ENCODE measurements around the gene CCDC82.

Gene CCDC82

GRCh38 chr11:96324912-96325311 lies 64.8 kb downstream of the CCDC82 start:
- Histone ChIP-seq H3K4me1 (ENCODE audit: control insufficient read depth, low read depth, low read length) (peaks cover 5% of the 10 kb centered on the region), H3K27ac (ENCODE audit: low read length) (no peak overlapping the region), H3K36me3 (ENCODE audit: control insufficient read depth, low read depth, low read length) (no peaks in the 10 kb centered on the region), H3K9ac (ENCODE audit: low read length) (no peak overlapping the region), H3K27me3 (ENCODE audit: control insufficient read depth, insufficient read depth, low read length) (no peaks in the 10 kb centered on the region), H3K9me3 (ENCODE audit: control insufficient read depth, low read depth, low read length) (no peaks in the 10 kb centered on the region), H3K4me3 (ENCODE audit: low read length) (no peak overlapping the region)

GRCh38 chr11:96323642-96323985 lies 66.1 kb downstream of the CCDC82 start:
- H3K4me1 ChIP-seq (ENCODE audit: control insufficient read depth, low read depth, low read length) = peaks cover 5% of the 10 kb centered on the region
- H3K4me3 ChIP-seq (ENCODE audit: low read length) = no peak overlapping the region
- H3K27ac ChIP-seq (ENCODE audit: low read length) = no peak overlapping the region
- no peaks in the 10 kb centered on the region for H3K27me3 ChIP-seq (ENCODE audit: control insufficient read depth, insufficient read depth, low read length)
- H3K9ac ChIP-seq (ENCODE audit: low read length) = no peak overlapping the region
- H3K9me3 ChIP-seq (ENCODE audit: control insufficient read depth, low read depth, low read length) = no peaks in the 10 kb centered on the region
- H3K36me3 ChIP-seq (ENCODE audit: control insufficient read depth, low read depth, low read length) = no peaks in the 10 kb centered on the region

DNA sequence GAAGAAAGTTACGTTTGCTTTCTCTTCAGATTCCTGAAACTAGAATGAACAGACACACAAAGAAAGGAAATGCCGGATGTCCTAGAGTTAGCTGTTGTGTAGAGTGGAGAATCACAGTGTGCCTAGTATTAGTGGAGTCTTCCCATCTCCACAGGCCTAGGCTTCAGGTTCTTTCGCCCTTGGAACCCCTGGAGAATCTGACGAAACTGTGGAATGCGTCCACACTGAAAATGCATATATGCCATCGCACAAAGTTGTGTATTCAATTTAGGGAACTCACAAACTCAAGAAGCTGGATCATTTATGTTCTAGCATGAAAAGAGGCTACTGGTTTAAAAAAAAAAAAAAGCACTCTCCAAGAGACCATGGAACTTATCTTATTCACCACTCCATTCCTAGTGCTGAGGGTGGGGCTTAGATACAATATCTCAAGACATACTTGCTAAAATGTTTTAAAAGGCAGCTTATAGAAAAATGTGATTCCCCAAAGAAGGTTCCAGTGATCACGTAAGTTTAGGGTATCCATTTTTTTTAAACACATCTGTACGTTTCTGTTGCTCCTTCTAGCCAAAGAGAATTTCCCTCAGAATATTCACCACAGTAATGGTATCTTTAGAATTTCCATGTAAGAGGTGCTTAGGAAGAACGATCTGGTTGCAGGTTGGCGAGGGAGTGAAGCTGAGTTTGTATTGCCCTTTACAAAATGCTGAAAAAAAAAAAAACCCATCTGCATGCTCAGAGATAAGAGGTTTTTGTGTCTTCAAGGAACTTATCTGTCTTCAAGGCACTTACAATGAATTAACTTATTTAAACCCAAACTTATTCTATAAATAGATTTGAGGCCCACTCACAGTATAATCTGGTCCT lies 66.7 kb downstream of the CCDC82 start:
- Histone ChIP-seq H3K9me3 (ENCODE audit: control insufficient read depth, low read depth, low read length) (no peaks in the 10 kb centered on the region), H3K4me1 (ENCODE audit: control insufficient read depth, low read depth, low read length) (peaks cover 8% of the 10 kb centered on the region)

DNA sequence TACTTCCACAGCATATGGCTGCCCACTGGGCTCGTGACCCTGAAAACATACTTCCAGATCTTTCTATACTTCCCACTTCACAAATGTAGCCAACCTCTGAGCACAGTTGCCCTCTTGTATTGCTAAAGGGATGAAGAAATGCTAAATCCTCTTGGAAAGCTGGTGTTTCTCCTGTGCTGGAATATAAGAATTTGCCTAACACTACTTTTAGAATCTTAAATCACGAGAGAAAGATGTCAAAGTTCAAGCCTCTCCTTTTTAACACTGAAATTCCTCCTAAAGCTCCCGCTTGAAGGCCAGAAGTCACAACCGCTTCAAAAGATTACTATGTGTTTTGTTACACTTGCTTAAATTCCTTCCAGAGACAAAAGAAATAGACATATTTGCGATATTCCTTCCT lies 68.6 kb downstream of the CCDC82 start:
- no peak overlapping the region for H3K4me3 ChIP-seq (ENCODE audit: low read length)
- H3K4me1 ChIP-seq (ENCODE audit: control insufficient read depth, low read depth, low read length) = peaks cover 16% of the 10 kb centered on the region
- no peak overlapping the region for H3K27ac ChIP-seq (ENCODE audit: low read length)
- H3K36me3 ChIP-seq (ENCODE audit: control insufficient read depth, low read depth, low read length) = no peaks in the 10 kb centered on the region
- H3K9me3 ChIP-seq (ENCODE audit: control insufficient read depth, low read depth, low read length) = no peaks in the 10 kb centered on the region
- no peak overlapping the region for H3K9ac ChIP-seq (ENCODE audit: low read length)
- H3K27me3 ChIP-seq (ENCODE audit: control insufficient read depth, insufficient read depth, low read length) = no peaks in the 10 kb centered on the region

More for the DNA sequence above, 66.7 kb downstream of the CCDC82 start:
- Histone ChIP-seq H3K9ac (ENCODE audit: low read length) (no peak overlapping the region), H3K27me3 (ENCODE audit: control insufficient read depth, insufficient read depth, low read length) (no peaks in the 10 kb centered on the region), H3K27ac (ENCODE audit: low read length) (no peak overlapping the region), H3K36me3 (ENCODE audit: control insufficient read depth, low read depth, low read length) (no peaks in the 10 kb centered on the region), H3K4me3 (ENCODE audit: low read length) (no peak overlapping the region)

- Histone ChIP-seq H3K9me3 (ENCODE audit: control insufficient read depth, low read depth, low read length) (no peaks in the 10 kb centered on the region), H3K27ac (ENCODE audit: low read length) (no peak overlapping the region), H3K4me3 (ENCODE audit: low read length) (no peak overlapping the region), H3K27me3 (ENCODE audit: control insufficient read depth, insufficient read depth, low read length) (no peaks in the 10 kb centered on the region), H3K9ac (ENCODE audit: low read length) (no peak overlapping the region), H3K4me1 (ENCODE audit: control insufficient read depth, low read depth, low read length) (peaks cover 11% of the 10 kb centered on the region), H3K36me3 (ENCODE audit: control insufficient read depth, low read depth, low read length) (no peaks in the 10 kb centered on the region)
These were observed 69.6 kb downstream of the CCDC82 start for GRCh38 chr11:96319898-96320656.

GRCh38 chr11:96318850-96319249 lies 70.9 kb downstream of the CCDC82 start:
- H3K4me3 ChIP-seq (ENCODE audit: low read length) = no peak overlapping the region
- H3K9me3 ChIP-seq (ENCODE audit: control insufficient read depth, low read depth, low read length) = no peaks in the 10 kb centered on the region
- H3K9ac ChIP-seq (ENCODE audit: low read length) = no peak overlapping the region
- peaks cover 13% of the 10 kb centered on the region for H3K4me1 ChIP-seq (ENCODE audit: control insufficient read depth, low read depth, low read length)
- H3K27me3 ChIP-seq (ENCODE audit: control insufficient read depth, insufficient read depth, low read length) = no peaks in the 10 kb centered on the region
- no peaks in the 10 kb centered on the region for H3K36me3 ChIP-seq (ENCODE audit: control insufficient read depth, low read depth, low read length)
- H3K27ac ChIP-seq (ENCODE audit: low read length) = no peak overlapping the region

DNA sequence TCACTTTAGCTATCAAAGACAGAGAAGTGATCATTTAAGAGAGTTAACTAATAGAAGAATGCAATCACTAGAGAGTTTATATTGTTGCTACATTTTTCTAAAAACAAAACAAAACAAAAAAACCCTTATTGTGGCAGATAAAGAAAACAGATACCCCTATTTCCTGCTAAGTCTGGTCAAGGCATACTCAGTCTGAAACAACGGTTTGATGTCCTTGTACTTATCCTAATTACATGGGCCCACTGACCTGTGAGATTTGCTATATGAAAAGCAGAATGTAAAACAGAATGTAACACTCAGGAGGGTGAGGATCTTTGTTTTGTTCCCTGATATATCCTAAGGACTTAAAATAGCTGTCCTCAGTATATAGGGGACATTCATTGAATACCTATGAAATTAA lies 71.3 kb downstream of the CCDC82 start:
- Histone ChIP-seq H3K4me3 (ENCODE audit: low read length) (no peak overlapping the region), H3K27me3 (ENCODE audit: control insufficient read depth, insufficient read depth, low read length) (no peaks in the 10 kb centered on the region), H3K9ac (ENCODE audit: low read length) (no peak overlapping the region), H3K36me3 (ENCODE audit: control insufficient read depth, low read depth, low read length) (no peaks in the 10 kb centered on the region), H3K9me3 (ENCODE audit: control insufficient read depth, low read depth, low read length) (no peaks in the 10 kb centered on the region), H3K27ac (ENCODE audit: low read length) (no peak overlapping the region), H3K4me1 (ENCODE audit: control insufficient read depth, low read depth, low read length) (peaks cover 17% of the 10 kb centered on the region)

- no peaks in the 10 kb centered on the region for H3K27me3 ChIP-seq (ENCODE audit: control insufficient read depth, insufficient read depth, low read length)
- H3K4me1 ChIP-seq (ENCODE audit: control insufficient read depth, low read depth, low read length) = peaks cover 22% of the 10 kb centered on the region
- no peaks in the 10 kb centered on the region for H3K9me3 ChIP-seq (ENCODE audit: control insufficient read depth, low read depth, low read length)
- H3K27ac ChIP-seq (ENCODE audit: low read length) = no peak overlapping the region
- no peak overlapping the region for H3K4me3 ChIP-seq (ENCODE audit: low read length)
- H3K36me3 ChIP-seq (ENCODE audit: control insufficient read depth, low read depth, low read length) = no peaks in the 10 kb centered on the region
- H3K9ac ChIP-seq (ENCODE audit: low read length) = no peak overlapping the region
These were observed 71.7 kb downstream of the CCDC82 start for GRCh38 chr11:96317985-96318384.

GRCh38 chr11:96317571-96317970 lies 72.1 kb downstream of the CCDC82 start:
- peaks cover 24% of the 10 kb centered on the region for H3K4me1 ChIP-seq (ENCODE audit: control insufficient read depth, low read depth, low read length)
- no peak overlapping the region for H3K9ac ChIP-seq (ENCODE audit: low read length)
- no peak overlapping the region for H3K27ac ChIP-seq (ENCODE audit: low read length)
- no peak overlapping the region for H3K4me3 ChIP-seq (ENCODE audit: low read length)
- no peaks in the 10 kb centered on the region for H3K9me3 ChIP-seq (ENCODE audit: control insufficient read depth, low read depth, low read length)
- H3K27me3 ChIP-seq (ENCODE audit: control insufficient read depth, insufficient read depth, low read length) = no peaks in the 10 kb centered on the region
- H3K36me3 ChIP-seq (ENCODE audit: control insufficient read depth, low read depth, low read length) = no peaks in the 10 kb centered on the region

GRCh38 chr11:96316869-96317268 lies 72.8 kb downstream of the CCDC82 start:
- H3K4me1 ChIP-seq (ENCODE audit: control insufficient read depth, low read depth, low read length) = peaks cover 24% of the 10 kb centered on the region
- no peak overlapping the region for H3K9ac ChIP-seq (ENCODE audit: low read length)
- no peak overlapping the region for H3K27ac ChIP-seq (ENCODE audit: low read length)
- H3K27me3 ChIP-seq (ENCODE audit: control insufficient read depth, insufficient read depth, low read length) = no peaks in the 10 kb centered on the region
- no peak overlapping the region for H3K4me3 ChIP-seq (ENCODE audit: low read length)
- no peaks in the 10 kb centered on the region for H3K9me3 ChIP-seq (ENCODE audit: control insufficient read depth, low read depth, low read length)
- no peaks in the 10 kb centered on the region for H3K36me3 ChIP-seq (ENCODE audit: control insufficient read depth, low read depth, low read length)

- Histone ChIP-seq H3K9me3 (ENCODE audit: control insufficient read depth, low read depth, low read length) (no peaks in the 10 kb centered on the region), H3K4me3 (ENCODE audit: low read length) (no peak overlapping the region), H3K27me3 (ENCODE audit: control insufficient read depth, insufficient read depth, low read length) (no peaks in the 10 kb centered on the region), H3K9ac (ENCODE audit: low read length) (no peak overlapping the region), H3K27ac (ENCODE audit: low read length) (no peak overlapping the region), H3K36me3 (ENCODE audit: control insufficient read depth, low read depth, low read length) (no peaks in the 10 kb centered on the region), H3K4me1 (ENCODE audit: control insufficient read depth, low read depth, low read length) (peaks cover 24% of the 10 kb centered on the region)
These were observed 74.2 kb downstream of the CCDC82 start for GRCh38 chr11:96315476-96315875.
